GM21526 (cell line): ENCODE data around the gene ZNF165.
A peak's percentile ranks its signal among the peaks of the same experiment; 100 is the strongest.
"Not testable (repeated sequence)": the region's sequence is repeated elsewhere in the genome, so short reads cannot be mapped to it uniquely, and the experiment has no call there.

ENCODE experiments used
- ATAC-seq: cut with Tn5 transposase; IDR thresholded peaks from one replicate; pipeline ENCODE4 v1.9.1; 2021; ENCODE audit warnings: moderate library complexity; ENCODE audit not compliant: unreplicated experiment, low FRiP score

Gene ZNF165

DNA sequence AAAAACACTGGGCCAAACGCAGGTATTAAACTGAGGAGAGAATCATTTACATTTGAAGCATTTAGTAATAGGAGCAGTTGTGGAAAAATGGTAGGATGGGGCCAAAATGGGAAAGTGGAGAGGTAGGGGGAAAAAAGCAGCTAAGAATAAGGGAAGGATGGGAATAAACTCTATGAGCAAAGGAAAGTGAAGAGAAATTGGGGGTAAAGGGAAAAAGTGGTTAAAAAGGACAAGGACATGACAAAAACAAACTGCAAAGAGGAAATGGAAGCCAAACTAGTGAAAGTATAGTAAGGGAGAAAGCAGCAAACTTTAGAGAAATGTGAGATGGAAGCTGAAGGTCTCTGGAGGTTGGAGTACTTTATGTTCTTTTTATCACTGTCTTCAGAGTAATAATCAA lies 37.8 kb downstream of the ZNF165 start:
- ATAC-seq = no peak

DNA sequence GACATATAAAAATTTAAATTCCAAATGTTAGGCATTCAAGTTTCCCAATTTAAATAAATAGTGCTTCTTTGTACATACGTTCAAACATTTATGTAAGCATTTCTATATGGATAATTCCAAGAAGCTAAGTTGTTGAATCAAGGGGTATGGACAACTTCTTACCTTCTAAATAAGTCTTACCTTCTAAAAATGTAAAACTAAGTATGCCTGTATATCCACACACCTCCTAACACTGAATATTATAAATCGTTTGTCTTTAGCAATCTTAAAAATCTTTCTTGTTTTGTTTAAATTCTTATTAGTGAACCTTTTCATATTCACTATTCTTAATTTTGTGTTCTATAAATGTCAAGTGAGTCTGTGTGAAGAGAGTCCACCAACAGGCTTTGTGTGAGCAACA lies 41.5 kb downstream of the ZNF165 start:
- no peak for ATAC-seq

DNA sequence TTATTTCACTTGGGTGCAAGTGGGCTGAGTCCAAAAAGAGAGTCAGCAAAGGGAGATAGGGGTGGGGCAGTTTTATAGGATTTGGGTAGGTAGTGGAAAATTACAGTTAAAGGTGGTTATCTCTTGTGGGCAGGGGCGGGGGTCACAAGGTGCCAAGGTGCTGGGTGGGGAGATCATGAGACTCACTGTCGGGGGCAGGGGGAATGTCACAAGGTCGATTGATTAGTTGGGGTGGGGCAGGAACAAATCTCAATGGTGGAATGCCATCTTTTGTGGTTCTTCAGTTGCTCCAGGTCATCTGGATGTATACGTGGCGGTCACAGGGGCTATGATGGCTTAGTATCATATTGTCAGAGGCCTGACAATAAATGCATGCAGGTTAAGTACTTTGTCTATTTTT lies 41.9 kb downstream of the ZNF165 start:
- ATAC-seq = not testable (repeated sequence)

DNA sequence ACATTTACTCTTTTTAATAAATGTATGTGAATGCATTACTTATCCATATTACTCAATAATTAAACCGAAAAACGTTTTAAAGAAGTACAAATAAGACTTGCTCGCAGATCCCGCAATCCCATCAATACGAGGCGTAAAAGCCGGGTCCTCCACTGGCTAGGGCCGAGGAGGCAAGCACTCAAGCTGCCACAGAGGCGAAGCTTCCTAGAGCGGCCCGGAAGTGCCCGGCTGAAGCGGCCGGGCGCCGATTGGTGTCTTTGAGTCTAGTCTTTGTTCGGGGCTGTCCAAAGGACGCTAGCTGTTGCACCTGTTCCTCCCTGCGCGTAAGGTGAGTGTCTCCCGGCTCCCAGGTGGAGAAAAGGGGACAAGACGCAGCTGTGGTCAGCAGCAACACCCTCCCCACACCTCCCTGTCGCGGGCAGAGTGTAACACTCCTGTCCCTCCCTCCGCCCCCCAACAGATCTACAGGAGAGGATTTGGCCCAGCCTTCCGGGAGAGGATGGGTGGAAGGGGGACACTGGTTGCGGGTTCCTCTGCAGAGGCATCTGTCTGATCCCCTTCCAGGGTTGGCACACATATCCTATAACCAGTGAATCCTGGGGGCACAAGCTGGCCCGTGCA lies 44.1 kb downstream of the ZNF165 start, which contains the start of gene ZSCAN16:
Gene ZSCAN16, plus strand, starts transcription at position 260 of the 621 bp plus-strand sequence. CDS start 835 bp downstream, outside the sequence.
- ATAC-seq = peak; percentile 86

DNA sequence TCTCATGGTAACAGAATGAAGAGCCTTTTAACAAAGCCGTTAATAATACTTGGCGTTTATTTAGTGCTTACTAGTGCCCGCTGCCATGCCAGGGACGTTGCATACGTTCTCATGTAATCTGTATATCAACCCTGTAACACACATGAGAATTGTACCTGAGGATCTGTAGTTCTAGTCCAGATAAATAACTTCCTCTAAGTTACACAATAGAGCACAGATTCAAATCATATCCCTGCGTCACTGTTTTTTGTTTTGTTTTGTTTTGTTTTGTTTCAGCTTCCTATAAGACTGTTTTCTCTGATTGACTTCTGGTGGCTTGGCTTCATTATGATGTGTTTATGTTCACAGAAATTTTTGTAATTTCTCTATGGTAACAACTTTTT lies 44.6 kb downstream of the ZNF165 start:
- ATAC-seq = peak; percentile 4

DNA sequence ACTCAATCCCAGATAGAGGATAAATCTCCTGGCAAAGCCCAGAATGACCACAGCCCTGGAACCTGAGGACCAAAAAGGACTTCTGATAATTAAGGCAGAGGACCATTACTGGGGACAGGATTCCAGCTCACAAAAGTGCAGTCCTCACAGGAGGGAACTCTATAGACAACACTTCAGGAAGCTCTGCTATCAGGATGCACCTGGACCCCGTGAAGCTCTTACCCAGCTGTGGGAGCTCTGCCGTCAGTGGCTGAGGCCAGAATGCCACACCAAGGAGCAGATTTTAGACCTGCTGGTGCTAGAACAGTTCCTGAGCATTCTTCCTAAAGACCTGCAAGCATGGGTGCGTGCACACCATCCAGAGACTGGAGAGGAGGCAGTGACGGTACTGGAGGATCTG lies 45.0 kb downstream of the ZNF165 start:
- no peak for ATAC-seq

DNA sequence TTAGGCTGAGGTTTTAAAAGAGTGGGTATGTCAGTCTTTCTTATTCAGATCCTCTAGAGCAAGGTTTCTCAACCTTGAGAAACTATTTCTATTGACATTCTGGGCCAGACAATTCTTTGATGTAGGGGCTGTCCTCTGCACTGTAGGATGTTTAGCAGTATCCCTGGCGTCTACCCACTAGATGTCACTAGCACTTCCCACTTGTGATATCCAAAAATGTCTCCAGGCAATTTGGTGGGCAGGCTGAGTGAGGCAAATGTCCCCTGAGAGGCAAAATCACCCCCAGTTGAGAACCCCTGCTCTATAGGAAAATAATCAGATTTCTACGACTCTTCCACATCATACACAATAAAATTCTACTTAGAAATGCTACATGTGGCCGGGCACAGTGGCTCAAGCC lies 53.6 kb downstream of the ZNF165 start:
- ATAC-seq = no peak

DNA sequence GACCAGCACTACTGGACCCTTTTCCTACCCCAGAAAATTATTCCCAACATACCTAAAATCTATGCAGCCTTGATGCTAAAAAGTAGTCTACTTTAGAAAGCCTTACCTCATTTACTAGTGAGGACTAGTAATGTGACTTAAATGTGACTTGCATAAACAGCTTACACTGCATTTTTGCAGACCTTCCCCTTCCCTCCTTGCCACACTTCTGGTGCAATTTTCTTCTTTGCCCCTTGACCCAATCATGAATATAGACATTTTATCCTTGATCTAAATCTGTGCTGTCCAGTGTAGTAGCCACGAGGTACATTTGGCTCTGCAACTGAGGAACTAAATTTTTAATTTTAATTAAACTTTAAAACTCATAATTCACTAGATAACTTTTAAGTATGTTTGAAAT lies 54.3 kb downstream of the ZNF165 start:
- no peak for ATAC-seq

DNA sequence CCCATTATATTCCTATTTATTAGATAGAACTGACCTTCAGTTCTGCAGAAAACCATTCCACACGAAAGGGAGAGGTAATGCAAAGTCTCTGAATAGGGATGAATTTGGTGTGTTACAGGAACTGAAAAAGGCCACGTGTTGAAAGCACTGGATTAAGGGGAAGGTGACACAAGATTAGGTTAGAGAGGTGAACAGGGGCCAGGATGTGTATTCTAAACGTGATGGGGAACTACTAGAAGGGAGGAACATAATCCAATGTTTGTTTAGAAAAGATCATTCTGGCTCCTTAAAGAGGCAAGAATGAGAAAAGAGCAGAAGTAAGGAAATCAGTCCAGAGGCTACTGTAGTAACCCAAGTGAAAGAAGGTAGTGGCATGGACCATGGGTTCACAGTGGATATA lies 55.0 kb downstream of the ZNF165 start:
- ATAC-seq = no peak

DNA sequence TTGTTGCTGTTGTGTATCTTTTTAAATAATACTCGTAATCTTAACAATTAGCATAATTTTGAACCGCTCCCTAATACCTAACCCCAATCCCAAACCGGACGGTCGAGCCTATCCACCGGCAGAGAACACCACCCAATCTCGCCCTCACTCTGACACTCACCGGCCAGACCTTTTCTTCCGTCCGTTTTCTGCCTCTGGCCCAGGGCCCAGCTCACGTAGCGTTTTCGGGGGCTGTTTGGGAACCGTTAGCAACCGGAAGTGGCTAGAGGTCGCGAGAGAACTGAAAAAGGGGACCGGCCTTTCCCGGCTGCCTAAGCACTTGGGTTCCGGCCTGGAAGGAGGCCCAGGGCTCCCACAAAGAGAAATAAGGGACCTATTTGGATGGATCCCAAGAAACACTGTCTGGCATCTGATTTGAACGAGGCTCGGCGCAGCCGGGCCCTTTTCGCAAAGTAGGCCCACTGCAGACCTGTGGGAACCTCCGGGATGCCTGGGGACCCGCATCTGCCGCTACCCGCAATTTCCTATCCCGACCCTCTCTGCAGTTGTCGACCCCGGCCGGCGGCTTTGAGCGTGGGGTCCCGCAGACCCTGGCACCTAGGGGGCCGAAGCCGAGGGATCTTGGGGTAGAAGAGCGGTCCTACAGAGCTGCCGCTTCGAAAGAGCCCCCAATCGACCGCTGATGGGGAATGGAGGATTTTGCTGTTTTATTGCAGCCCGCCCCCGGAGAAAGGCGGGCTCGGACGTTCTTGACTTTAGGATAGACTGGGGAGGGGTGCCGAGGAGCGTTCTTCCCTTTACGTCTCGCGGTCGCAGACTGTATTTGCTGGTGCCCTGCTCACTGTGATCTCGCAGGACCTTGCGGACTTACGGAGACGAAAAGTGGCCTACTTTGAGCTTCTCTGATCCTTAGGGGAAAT lies 56.5 kb downstream of the ZNF165 start:
- ATAC-seq = peak; percentile 62

DNA sequence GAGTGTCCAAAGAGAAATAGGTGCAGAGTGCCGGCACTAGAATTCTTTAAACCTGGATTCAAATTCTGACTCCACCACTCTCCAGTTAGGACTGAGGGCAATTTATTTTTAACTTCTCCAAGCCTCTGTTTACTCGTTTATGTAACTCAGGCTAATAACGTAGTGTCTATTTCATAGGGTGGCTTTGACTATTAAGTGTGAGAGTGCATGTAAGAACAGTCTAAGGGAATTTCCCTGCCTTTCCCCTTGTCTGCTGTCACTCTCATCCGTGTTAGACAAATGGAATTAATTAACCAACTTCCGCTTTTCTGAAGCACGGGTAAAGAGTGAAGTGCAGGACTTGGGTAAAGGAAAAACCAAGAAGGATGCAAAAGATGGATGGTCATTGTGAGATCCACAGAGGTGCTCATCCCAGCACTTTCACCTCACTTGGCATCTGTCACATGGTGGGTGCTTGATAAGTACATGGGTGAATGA lies 57.2 kb downstream of the ZNF165 start:
- no peak for ATAC-seq
